Heart right ventricle (tissue), 16 donors: ENCODE results near the gene PLD5. TPM values are rescaled to one million over a fixed set of nuclear protein-coding genes. Genes with fewer than 3 reads are reported as not detected.

Source experiments
- ATAC-seq, 8 donors: fragments of 200-7000 bp; cut with Tn5 transposase; one replicate each; pipeline ENCODE4 v1.9.1; 2020; ENCODE audit warnings: mild to moderate bottlenecking in 8 of 8, moderate library complexity in 8 of 8, moderate number of reproducible peaks in 1 of 8
- DNase-seq, 2 donors: peaks; one replicate each; pipeline ENCODE4 v3.0.0-alpha.2; 2020
- H3K27ac ChIP-seq, 10 donors: fragments of 200-600 bp; sonication (generic) in 2 of 10; one replicate each; pipeline versions ENCODE4 v1.5.0 to v1.8.0; 2020 to 2022; ENCODE audit warnings: mild to moderate bottlenecking in 3 of 10
- H3K27me3 ChIP-seq, 7 donors: fragments of 200-600 bp; one replicate each; pipeline ENCODE4 v1.8.0; 2021 to 2022; ENCODE audit warnings: mild to moderate bottlenecking in 2 of 7
- H3K36me3 ChIP-seq, 9 donors: fragments of 200-600 bp; sonication (generic) in 1 of 9; one replicate each; pipeline versions ENCODE4 v1.5.0 to v1.8.0; 2020 to 2022; ENCODE audit warnings: mild to moderate bottlenecking in 2 of 9
- H3K4me1 ChIP-seq, 9 donors: fragments of 200-600 bp; sonication (generic) in 1 of 9; one replicate each; pipeline versions ENCODE4 v1.5.0 to v1.8.0; 2020 to 2022; ENCODE audit warnings: mild to moderate bottlenecking in 4 of 9
- H3K4me3 ChIP-seq, 10 donors: fragments of 200-600 bp; sonication (generic) in 2 of 10; one replicate each; pipeline versions ENCODE4 v1.5.0 to v1.8.0; 2020 to 2022; ENCODE audit warnings: mild to moderate bottlenecking in 7 of 10, moderate library complexity in 2 of 10
- H3K9me3 ChIP-seq, 11 donors: fragments of 200-600 bp in 10 of 11; sonication (generic) in 2 of 11; one replicate each; pipeline versions ENCODE4 v1.5.0 to v1.8.0; 2013 to 2022; ENCODE audit warnings: mild to moderate bottlenecking in 2 of 11, control low read depth in 1 of 11, moderate library complexity in 1 of 11
- WGBS, 2 donors: extraction: QIAGEN DNeasy Blood & Tissue Kit; methylation state at CpG; one replicate each; pipeline ENCODE4 v1.1.7; 2013; ENCODE audit warnings: inconsistent platforms in 1 of 2; 5-methylcytosine and 5-hydroxymethylcytosine counted together
- intact Hi-C, 10 donors: fragments of 100-400 bp; cut with DNase I; formaldehyde crosslinking; loops; one replicate each; pipeline versions ENCODE4 v1.11.1 to v1.14.2; 2022
- polyA plus RNA-seq, 2 donors: library from polyadenylated mRNA; stranded (reverse); fragments of 200-250 nt; gene quantifications; one replicate each; pipeline ENCODE4 v1.2.3, GENCODE V29; 2013
- total RNA-seq, 10 donors: library from RNA; stranded (reverse); fragmentation: NEBNext Ultra II Directional in 3 of 10; extraction: Animal tissue kit (Norgen Biotek cat#: 25700) in 3 of 10; gene quantifications; one replicate each; pipeline versions ENCODE4 v1.2.1 to v1.2.4, GENCODE V29; 2021 to 2023
- TF ChIP-seq, protein P1 (sequence below), 9 donors: fragments of 200-600 bp; sonication (generic) in 2 of 9; IDR thresholded peaks; one replicate each; pipeline versions ENCODE4 v1.5.0 to v1.8.0; 2021 to 2022; ENCODE audit warnings: antibody characterized with exemption in 9 of 9, mild to moderate bottlenecking in 5 of 9, moderate library complexity in 1 of 9
- donor health status: Arrhythmogenic right ventricular cardiomyopathy.
- donor health status: ischemic (EF 13 %, LVEDD 7.1; RV severe dilation, severe dysfunction).
- donor health status: healthy with polysubstance abuse.
- donor health status: DM: no; HTN: yes; CAD: no.
- donor health status: DM: no; HTN: no; CAD: no.
- donor health status: ischemic (EF 25% LVEDD 6.9; RV normal size, moderate dysfunction).
- donor health status: ischemic (EF 25% LVEDD 5.7; RV mildly dilated, moderate dysfunction).
- donor health status: healthy.
- donor health status: DM: yes; HTN: yes; CAD: no.
- donor health status: Ischemic cardiomyopathy.
- donor health status: ischemic (EF 35%, LVEDD 5.7; RV mildly dilated, moderate dysfunction).
- donor health status: nonischemic (EF 11% LVEDD 7.7; RV severe dilation, severe dysfunction).
- donor health status: DM: yes; HTN: yes; CAD: no.
- donor health status: PGD.
- donor health status: ischemic (EF 29% LVEDD 5.4; RV normal size, mild dysfunction).
- donor health status: nonischemic (EF 23%, LVEDD 6.1; RV moderate dilation, normal function).

Gene PLD5
- total and polyA plus RNA-seq, 12 donors = 0.13 to 1.3 (median 0.41) TPM; not detected in 4

DNA sequence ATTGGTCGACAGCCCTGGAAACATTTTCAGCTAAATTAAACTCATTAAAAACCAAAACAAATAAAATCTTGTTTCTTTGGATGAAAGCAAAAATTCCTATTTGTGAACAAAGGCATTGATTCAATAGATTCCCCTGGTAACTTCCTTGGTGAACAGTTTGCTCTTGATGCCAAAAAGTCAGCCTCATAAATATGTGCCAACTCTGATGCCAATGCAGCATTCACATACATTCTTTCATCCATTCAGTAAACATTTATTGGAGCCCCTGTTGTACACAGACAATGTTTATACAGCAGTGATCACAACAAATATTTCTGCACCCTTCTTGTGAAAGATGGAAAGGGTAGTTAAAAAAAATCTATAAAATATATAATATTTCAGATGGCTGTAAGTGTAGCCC is 107.8 kb downstream of the PLD5 start:
- intact Hi-C loops = no loop called here
- no peak for ATAC-seq
- WGBS, 2 donors = 62 to 78% methylated on average over 1 of the region's 1 CpG

DNA sequence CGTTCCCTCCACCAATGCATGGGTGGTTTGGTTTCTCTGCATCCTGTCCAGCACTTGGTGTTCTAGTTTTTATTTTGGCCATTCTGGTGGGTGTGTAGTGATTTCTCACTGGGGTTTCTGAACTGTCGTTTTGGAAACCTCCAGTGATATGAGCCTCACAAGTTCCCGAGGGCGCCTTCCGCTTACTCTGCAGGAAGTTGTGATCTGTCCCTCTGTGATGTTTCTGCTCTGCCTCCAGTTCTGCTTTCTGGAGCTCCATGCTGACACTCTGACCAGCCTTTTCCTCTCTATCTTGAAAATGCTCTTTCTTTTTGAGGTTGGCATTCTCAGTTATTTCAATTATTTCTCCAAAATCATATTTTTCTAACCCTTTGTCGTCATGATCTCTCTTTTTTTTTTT is 111.6 kb downstream of the PLD5 start:
- Histone ChIP-seq H3K27me3 (no peaks in the 10 kb centered on the region), H3K36me3 (no peaks in the 10 kb centered on the region), H3K9me3 (peaks cover 0 to 6% (median 0%) of the 10 kb centered on the region in 11 donors), H3K27ac (no peak overlapping the region), H3K4me1 (no peaks in the 10 kb centered on the region), H3K4me3 (no peak overlapping the region)
- TF ChIP-seq, protein P1, sequence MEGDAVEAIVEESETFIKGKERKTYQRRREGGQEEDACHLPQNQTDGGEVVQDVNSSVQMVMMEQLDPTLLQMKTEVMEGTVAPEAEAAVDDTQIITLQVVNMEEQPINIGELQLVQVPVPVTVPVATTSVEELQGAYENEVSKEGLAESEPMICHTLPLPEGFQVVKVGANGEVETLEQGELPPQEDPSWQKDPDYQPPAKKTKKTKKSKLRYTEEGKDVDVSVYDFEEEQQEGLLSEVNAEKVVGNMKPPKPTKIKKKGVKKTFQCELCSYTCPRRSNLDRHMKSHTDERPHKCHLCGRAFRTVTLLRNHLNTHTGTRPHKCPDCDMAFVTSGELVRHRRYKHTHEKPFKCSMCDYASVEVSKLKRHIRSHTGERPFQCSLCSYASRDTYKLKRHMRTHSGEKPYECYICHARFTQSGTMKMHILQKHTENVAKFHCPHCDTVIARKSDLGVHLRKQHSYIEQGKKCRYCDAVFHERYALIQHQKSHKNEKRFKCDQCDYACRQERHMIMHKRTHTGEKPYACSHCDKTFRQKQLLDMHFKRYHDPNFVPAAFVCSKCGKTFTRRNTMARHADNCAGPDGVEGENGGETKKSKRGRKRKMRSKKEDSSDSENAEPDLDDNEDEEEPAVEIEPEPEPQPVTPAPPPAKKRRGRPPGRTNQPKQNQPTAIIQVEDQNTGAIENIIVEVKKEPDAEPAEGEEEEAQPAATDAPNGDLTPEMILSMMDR (IDR thresholded peaks at IDR 0.05) = no peak
- intact Hi-C loops = no loop called here
- ATAC-seq (no peak), DNase-seq (no peak)
- WGBS, 2 donors = 58 to 66% methylated on average over 6 of the region's 6 CpGs

More for the DNA sequence above, 107.8 kb downstream of the PLD5 start:
- TF ChIP-seq, protein P1 (IDR thresholded peaks at IDR 0.05) = no peak
- Histone ChIP-seq H3K36me3 (no peaks in the 10 kb centered on the region), H3K4me1 (no peaks in the 10 kb centered on the region), H3K27ac (no peak overlapping the region), H3K27me3 (no peaks in the 10 kb centered on the region), H3K9me3 (no peaks in the 10 kb centered on the region), H3K4me3 (no peak overlapping the region)
- DNase-seq = no peak

DNA sequence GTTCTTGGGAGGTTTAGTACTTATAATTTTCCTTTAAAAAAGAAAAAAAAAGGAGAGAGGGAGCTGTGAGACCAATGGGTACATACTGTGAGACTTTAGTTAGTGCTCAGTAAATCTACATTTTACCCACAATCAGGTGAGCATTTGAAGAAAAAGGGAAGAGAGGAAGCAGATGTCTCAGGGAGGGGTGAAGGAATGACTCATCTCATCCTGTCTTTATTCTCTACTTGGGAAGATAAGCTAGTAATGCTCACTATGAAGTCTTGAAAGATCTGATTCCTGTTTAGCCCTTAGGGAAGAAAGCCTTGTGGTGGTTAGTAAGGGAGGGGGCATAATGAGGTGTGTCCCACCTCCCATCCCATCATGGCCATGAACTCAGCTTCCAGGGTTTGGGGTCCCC is 112.6 kb downstream of the PLD5 start:
- Histone ChIP-seq H3K4me1 (no peaks in the 10 kb centered on the region), H3K4me3 (no peak overlapping the region), H3K9me3 (peaks cover 0 to 6% (median 0%) of the 10 kb centered on the region in 11 donors), H3K36me3 (no peaks in the 10 kb centered on the region), H3K27ac (no peak overlapping the region), H3K27me3 (no peaks in the 10 kb centered on the region)
- ATAC-seq = no peak
- DNase-seq = no peak
- TF ChIP-seq, protein P1 (IDR thresholded peaks at IDR 0.05) = no peak
- intact Hi-C loops = no loop called here

DNA sequence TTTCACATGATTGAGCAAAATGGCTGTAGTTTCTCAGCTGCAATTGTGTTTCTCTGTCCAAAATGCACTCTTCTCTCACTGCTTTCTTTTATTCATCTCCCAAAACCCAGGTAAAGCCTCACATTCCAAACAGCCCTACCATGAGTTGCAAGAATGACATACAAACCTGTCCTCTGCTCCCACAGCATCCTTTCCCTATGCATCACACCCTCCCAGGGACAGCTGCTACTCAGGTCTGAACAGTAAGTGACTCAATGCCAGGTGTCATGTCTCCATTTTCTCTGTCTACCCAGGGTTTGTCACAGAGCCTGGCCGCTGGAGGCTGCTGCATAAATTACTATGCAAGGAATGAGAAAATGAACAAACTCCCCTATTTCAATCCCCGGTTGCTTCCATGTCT is 118.5 kb downstream of the PLD5 start:
- no peak for DNase-seq
- Histone ChIP-seq H3K36me3 (no peaks in the 10 kb centered on the region), H3K27ac (no peak overlapping the region), H3K4me1 (no peaks in the 10 kb centered on the region), H3K9me3 (peaks cover 0 to 6% (median 0%) of the 10 kb centered on the region in 11 donors), H3K27me3 (no peaks in the 10 kb centered on the region), H3K4me3 (no peak overlapping the region)
- WGBS, 2 donors = 67 to 76% methylated on average over 2 of the region's 2 CpGs
- intact Hi-C loops = no loop called here
- TF ChIP-seq, protein P1 (IDR thresholded peaks at IDR 0.05) = no peak
- no peak for ATAC-seq
